Effector CD4-positive, alpha-beta T cell (primary cell): Measurements from ENCODE around the gene PIGR.

Experiments
- DNase-seq: peaks from one replicate; pipeline ENCODE4 v3.0.0-alpha.2; 2020

Gene PIGR

GRCh38 chr1:206909161-206909882 lies 36.9 kb downstream of the PIGR start:
- DNase-seq, result peak; percentile 38

GRCh38 chr1:206908038-206908437 lies 38.2 kb downstream of the PIGR start:
- no peak for DNase-seq

- DNase-seq, result no peak
These were observed 38.8 kb downstream of the PIGR start for GRCh38 chr1:206907304-206907991.

- no peak for DNase-seq
These were observed 40.7 kb downstream of the PIGR start for GRCh38 chr1:206905295-206906164.

- DNase-seq, result no peak
These were observed 41.7 kb downstream of the PIGR start for GRCh38 chr1:206904423-206905142.

- DNase-seq, result no peak
These were observed 42.6 kb downstream of the PIGR start for GRCh38 chr1:206903687-206904086.

- no peak for DNase-seq
These were observed 43.6 kb downstream of the PIGR start for GRCh38 chr1:206902702-206903101.

GRCh38 chr1:206901944-206902343 lies 44.3 kb downstream of the PIGR start:
- no peak for DNase-seq

GRCh38 chr1:206900149-206900548 lies 46.1 kb downstream of the PIGR start:
- no peak for DNase-seq

- DNase-seq, result no peak
These were observed 46.5 kb downstream of the PIGR start for GRCh38 chr1:206899717-206900116.

- DNase-seq, result no peak
These were observed 47.3 kb downstream of the PIGR start for GRCh38 chr1:206898915-206899431.

GRCh38 chr1:206898089-206898914 lies 48.0 kb downstream of the PIGR start:
- DNase-seq, result no peak

GRCh38 chr1:206897175-206897574 lies 49.1 kb downstream of the PIGR start, which contains the start of gene IL24:
Gene IL24 (plus strand): TSS chr1:206897443. CDS start chr1:206897833, 390 bp downstream.
- no peak for DNase-seq

GRCh38 chr1:206896261-206896660 lies 50.0 kb downstream of the PIGR start:
- no peak for DNase-seq

- no peak for DNase-seq
These were observed 50.4 kb downstream of the PIGR start for GRCh38 chr1:206895837-206896242.

- DNase-seq, result no peak
These were observed 50.9 kb downstream of the PIGR start for GRCh38 chr1:206895325-206895724.

GRCh38 chr1:206893380-206893779 lies 52.9 kb downstream of the PIGR start:
- no peak for DNase-seq

GRCh38 chr1:206892351-206892984 lies 53.8 kb downstream of the PIGR start:
- no peak for DNase-seq

GRCh38 chr1:206891412-206891811 lies 54.9 kb downstream of the PIGR start:
- DNase-seq, result no peak

- no peak for DNase-seq
These were observed 55.9 kb downstream of the PIGR start for GRCh38 chr1:206890125-206891060.
